AG04450 (cell line): ENCODE data around the gene MAPRE3. TPM values are rescaled to one million over a fixed set of nuclear protein-coding genes. Genes with fewer than 3 reads are reported as not detected.

Experiments used
- CTCF ChIA-PET: fragments of 300-600, 350-600 bp; formaldehyde crosslinking; extraction: SDS; loops from one replicate; lab custom pipeline; 2022; ENCODE audit warnings: antibody characterized with exemption, inconsistent platforms; lab: Charles Lee
- POLR2A ChIA-PET: fragments of 350-600 bp; formaldehyde crosslinking; extraction: SDS; loops from one replicate; lab custom pipeline; 2021; ENCODE audit warnings: antibody characterized with exemption, inconsistent platforms; lab: Yijun Ruan, JAX
- DNase-seq: peaks from one replicate; pipeline ENCODE4 v3.0.0-alpha.2; 2011; ENCODE audit warnings: low read depth, low spot score
- H3K27ac ChIP-seq: one replicate; pipeline ENCODE4 v1.5.1; 2012; ENCODE audit warnings: low read depth, low read length, control low read depth
- H3K27me3 ChIP-seq: one replicate; pipeline ENCODE4 v1.6.0; 2012; ENCODE audit warnings: low read length; ENCODE audit not compliant: control insufficient read depth, insufficient read depth
- H3K4me3 ChIP-seq: 2 replicates; pipeline ENCODE4 v1.5.1; 2011; ENCODE audit warnings: mild to moderate bottlenecking, low read depth, low read length, control low read depth
- H3K9me3 ChIP-seq: 2 replicates; pipeline ENCODE4 v1.5.1; 2012; ENCODE audit warnings: low read length; ENCODE audit not compliant: control insufficient read depth, insufficient read depth
- CTCF ChIP-seq: IDR thresholded peaks from 2 replicates; pipeline ENCODE4 v1.5.1; 2011; ENCODE audit warnings: low read depth, low read length, control low read depth, inconsistent platforms
- polyA plus RNA-seq: library from polyadenylated mRNA; depleted of rRNA; stranded (reverse); fragments of >200 nt; gene quantifications from 2 replicates; pipeline ENCODE4 v1.2.3, GENCODE V29; 2011

MAPRE3 gene
- polyA plus RNA-seq, 1 experiment = 16.8 TPM

- no peak overlapping the region for H3K4me3 ChIP-seq
- TF ChIP-seq CTCF = no peak
- no peak overlapping the region for H3K27ac ChIP-seq
- ChIA-PET POLR2A (no interaction called here), CTCF (interaction anchor here (1.1 kb wide), 1 partner anchor 105 kb away, joined by 3 read pairs; no protein-coding TSS in a partner anchor)
- peaks cover 41% of the 10 kb centered on the region for H3K27me3 ChIP-seq
- DNase-seq = no peak
- H3K9me3 ChIP-seq = no peaks in the 10 kb centered on the region
These were observed 20.2 kb upstream of the MAPRE3 start for GRCh38 chr2:26950246-26950645.

- POLR2A ChIA-PET = interaction anchor here (0.7 kb wide), 1 partner anchor 105 kb away, joined by 5 read pairs; no protein-coding TSS in a partner anchor
- H3K4me3 ChIP-seq = no peak overlapping the region
- H3K27me3 ChIP-seq = peaks cover 36% of the 10 kb centered on the region
- no peaks in the 10 kb centered on the region for H3K9me3 ChIP-seq
- no peak overlapping the region for H3K27ac ChIP-seq
- DNase-seq = no peak
- no peak for TF ChIP-seq CTCF
- CTCF ChIA-PET = no interaction called here
These were observed 19.2 kb upstream of the MAPRE3 start for GRCh38 chr2:26951236-26951635.

- POLR2A ChIA-PET = no interaction called here
These were observed 18.1 kb upstream of the MAPRE3 start for GRCh38 chr2:26952374-26952773.

GRCh38 chr2:26954135-26954534, 16.3 kb upstream of the MAPRE3 start:
- CTCF ChIA-PET = interaction anchor here (1.6 to 2.1 kb wide), 3 partner anchors 12 to 108 kb away, joined by 11 to 14 read pairs (median 12); no protein-coding TSS in a partner anchor
- Histone ChIP-seq H3K9me3 (no peaks in the 10 kb centered on the region), H3K4me3 (no peak overlapping the region), H3K27me3 (peaks cover 38% of the 10 kb centered on the region), H3K27ac (no peak overlapping the region)
- TF ChIP-seq CTCF = no peak
- no peak for DNase-seq
- POLR2A ChIA-PET = no interaction called here

More at GRCh38 chr2:26952374-26952773, 18.1 kb upstream of the MAPRE3 start:
- peaks cover 28% of the 10 kb centered on the region for H3K27me3 ChIP-seq
- DNase-seq = no peak
- TF ChIP-seq CTCF = no peak
- no peak overlapping the region for H3K4me3 ChIP-seq
- H3K27ac ChIP-seq = no peak overlapping the region
- CTCF ChIA-PET = interaction anchor here (1.6 kb wide), 1 partner anchor 107 kb away, joined by 7 read pairs; no protein-coding TSS in a partner anchor
- no peaks in the 10 kb centered on the region for H3K9me3 ChIP-seq

GRCh38 chr2:26957041-26957440, 13.4 kb upstream of the MAPRE3 start:
- H3K27ac ChIP-seq = no peak overlapping the region
- peaks cover 51% of the 10 kb centered on the region for H3K27me3 ChIP-seq
- H3K4me3 ChIP-seq = no peak overlapping the region
- ChIA-PET POLR2A (no interaction called here), CTCF (no interaction called here)
- TF ChIP-seq CTCF = no peak
- DNase-seq = no peak
- no peaks in the 10 kb centered on the region for H3K9me3 ChIP-seq
